HCEC 1CT (cell line): ENCODE results near the gene HEATR5A.

Source experiments
- DNase-seq: peaks from one replicate; pipeline ENCODE4 v3.0.0-alpha.2; 2017

The HEATR5A gene

GRCh38 chr14:31425905-31426304, 5.6 kb upstream of the HEATR5A start:
- no peak for DNase-seq

- DNase-seq, result no peak
These were observed 850 bp upstream of the HEATR5A start for GRCh38 chr14:31421200-31421599.

- peak; percentile 59 for DNase-seq
These were observed 407 bp downstream of the HEATR5A start for GRCh38 chr14:31419967-31420318.

- DNase-seq, result peak; percentile 3
These were observed 977 bp downstream of the HEATR5A start for GRCh38 chr14:31419179-31419966.

DNA sequence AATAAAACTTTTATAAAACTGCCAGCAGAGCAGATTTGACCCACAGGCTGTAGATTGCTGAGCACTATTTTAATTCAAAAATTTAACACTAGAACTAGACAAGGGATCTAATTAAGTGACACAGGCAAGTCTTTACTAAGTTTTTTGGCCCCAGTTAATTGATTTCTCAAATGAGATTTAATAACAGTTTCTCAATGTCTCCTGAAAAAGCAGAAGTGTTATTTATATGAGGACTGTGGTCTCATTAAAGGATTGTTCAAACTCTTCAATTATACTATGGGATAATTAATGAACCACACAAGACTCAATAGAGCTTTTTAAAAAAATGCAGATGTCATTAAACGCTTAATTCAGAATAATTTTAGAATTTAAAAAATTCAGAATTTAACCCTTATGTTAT, 1.9 kb downstream of the HEATR5A start:
- DNase-seq, result no peak

DNA sequence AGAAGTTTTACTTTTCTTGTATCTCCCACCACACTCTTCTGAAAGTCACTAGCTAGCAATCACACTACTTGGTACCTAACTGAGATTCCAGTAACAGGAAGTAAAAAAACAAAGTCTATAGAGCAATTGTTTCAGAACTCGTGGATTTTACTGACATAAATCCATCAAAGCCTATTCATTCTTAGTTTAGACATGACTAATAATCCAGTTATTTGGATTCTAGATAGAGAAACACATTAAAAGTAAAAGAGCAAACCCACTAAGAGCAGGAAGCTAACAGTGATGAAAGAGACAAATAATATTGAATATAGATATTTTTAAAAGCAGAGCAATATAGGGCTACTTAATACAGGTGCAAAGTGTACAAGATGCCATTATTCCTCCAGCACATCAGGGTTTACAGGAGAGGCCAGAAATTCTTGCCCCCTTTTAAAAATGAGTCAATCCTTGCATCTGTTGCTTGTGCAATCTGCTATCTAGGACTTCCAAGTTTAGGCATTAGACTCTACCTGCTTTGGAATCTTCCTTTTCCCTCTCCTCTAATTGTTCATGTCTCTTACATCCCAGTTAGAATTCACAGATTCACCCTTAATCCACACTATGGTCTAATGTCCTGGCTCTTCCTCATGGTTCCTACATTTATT, 6.0 kb downstream of the HEATR5A start:
- peak; percentile 46 for DNase-seq

DNA sequence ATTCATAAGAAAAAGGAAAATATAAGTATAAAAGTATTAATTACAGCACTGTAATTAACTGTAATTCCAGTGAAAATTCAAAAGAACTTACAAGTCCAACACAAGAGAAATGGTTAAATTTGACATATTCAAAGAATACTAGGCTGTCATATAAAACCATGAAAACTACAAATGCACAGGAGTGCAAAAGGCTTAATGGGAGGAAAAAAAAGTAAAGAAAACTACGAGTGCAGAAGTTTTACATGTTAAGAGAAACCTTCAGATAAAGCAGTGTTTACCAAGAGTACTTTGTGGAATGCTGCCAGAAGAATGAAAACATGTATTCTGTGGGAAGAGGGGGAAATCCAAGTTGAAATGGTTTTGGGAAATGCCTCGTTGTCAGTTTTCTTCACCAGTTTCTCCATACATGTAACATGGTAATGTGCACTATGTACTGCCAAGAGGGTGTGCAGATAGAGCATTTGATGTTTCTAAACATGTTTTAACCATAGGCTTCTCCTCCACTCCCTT, 9.1 kb downstream of the HEATR5A start:
- DNase-seq, result no peak

- DNase-seq, result no peak
These were observed 10.2 kb downstream of the HEATR5A start for GRCh38 chr14:31410048-31410650.

DNA sequence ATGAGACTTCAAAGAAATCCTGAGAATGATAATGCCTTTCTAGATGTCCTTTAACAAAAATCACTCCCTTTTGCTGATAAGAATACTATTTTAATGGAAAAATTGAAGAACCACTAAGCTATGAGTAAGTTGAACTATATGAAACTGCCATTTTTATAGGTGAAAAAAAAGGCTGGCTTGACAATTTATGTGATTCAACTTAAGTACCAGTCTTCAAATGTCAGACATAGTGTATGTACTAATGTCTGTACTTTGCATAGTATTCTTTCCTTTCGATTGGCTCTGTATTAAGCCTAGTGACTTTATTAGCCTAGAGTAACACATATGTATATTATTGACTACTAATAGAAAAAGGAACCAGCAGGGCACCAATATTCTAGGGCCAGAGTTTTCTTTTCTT, 11.9 kb downstream of the HEATR5A start:
- no peak for DNase-seq

- no peak for DNase-seq
These were observed 14.6 kb downstream of the HEATR5A start for GRCh38 chr14:31405599-31406232.

GRCh38 chr14:31405106-31405505, 15.2 kb downstream of the HEATR5A start:
- DNase-seq, result no peak

- DNase-seq, result no peak
These were observed 16.6 kb downstream of the HEATR5A start for GRCh38 chr14:31403707-31404106.

DNA sequence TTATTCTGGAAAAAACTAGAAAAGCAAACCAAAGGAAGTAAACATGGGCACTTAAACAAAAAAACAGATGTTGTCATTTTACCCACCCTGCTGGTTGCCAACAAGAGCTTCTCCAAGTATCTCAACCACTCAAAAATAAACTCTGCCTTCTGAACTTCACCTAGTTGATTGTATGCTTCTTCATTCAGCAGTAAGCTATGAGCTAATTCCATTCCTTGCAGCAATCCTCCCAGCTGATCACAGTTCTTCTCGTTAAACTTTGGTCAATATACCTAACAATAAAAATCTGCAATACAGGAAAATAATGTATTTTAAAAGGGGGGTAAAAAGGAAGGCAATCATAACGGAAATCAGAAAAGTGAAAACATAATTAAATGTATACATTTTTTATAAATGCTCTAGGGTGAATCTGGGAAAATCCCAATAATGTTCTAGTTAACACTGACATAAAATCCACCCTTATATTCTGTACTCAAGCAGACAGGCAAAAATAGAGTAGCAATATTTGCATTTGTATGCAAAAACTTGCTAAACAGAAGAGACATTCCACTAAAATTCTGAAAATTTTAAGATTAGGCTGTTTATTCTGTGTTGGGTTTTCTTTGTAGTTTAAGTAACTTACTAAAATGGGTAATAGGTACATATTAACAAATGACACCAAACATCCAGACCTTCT, 17.4 kb downstream of the HEATR5A start:
- DNase-seq, result no peak

DNA sequence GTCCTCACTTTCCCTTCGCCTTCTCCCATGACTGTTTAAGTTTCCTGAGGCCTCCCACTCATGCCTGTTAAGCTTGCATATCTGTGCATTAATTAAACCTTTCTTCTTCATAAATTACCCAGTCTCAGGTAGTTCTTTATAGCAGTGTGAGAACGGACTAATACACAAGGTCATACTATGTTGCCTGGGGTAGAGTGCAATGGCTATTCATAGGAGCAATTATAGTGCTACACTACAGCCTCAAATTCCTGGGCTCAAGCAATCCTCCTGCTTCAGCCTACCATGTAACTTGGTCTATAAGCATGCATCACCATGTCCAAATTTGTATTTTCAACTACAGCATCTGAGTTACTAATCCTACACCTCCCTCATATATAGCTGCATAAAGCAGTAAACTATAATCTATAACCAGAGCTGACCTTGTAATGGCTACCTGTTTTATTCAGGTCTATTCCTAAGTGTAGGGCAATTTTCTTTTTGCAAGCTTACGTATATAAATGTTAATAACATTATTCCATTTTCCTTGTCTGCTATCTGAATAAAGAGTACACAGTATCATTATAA, 18.9 kb downstream of the HEATR5A start:
- DNase-seq, result no peak

DNA sequence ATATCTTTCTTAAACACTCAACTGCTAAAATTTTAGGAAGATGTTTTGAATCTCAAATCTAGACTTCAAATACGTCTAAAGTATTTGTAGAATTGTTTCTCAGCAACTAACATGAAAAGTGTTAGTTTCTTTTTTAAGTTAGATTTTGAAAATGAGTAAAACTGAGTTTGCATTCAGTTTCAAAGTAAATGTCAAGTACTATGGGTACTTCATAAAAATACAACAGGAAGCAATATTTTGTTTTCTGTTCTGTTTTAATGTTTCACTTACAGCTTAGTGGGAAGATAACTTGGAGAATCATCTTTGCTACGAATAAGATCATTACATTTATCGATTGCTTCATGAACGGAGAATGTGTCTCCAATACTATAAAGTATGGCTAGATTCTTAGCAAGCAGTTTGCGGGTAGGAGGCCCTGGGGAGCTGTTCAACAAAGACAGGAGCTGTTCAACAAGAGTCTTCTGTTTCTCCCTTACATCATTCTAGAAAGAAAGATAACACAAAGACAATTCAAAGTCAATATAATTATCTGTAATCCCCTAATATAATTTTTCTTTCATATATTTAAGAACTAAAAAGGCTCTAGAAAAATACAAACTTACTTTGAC, 20.2 kb downstream of the HEATR5A start:
- DNase-seq, result no peak

GRCh38 chr14:31395572-31396205, 24.7 kb downstream of the HEATR5A start:
- DNase-seq, result peak; percentile 4

DNA sequence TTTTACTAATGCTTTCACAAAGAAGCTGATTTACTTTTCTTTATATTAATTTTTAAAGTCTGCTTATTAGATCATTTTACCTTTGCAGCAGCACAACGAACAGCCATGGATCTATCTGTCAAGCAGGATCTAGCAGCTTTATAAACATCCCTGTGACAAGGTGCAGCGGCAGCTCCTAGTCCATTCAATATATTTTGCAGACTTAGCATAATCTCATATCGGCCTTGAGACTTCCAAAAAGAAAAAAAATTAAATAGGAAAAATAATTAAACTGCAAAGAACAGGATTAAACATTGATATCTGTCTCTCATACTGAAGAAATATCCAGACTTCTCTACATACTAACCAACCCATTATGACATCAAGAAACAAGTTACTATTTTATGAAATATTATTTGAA, 25.2 kb downstream of the HEATR5A start:
- DNase-seq, result no peak

DNA sequence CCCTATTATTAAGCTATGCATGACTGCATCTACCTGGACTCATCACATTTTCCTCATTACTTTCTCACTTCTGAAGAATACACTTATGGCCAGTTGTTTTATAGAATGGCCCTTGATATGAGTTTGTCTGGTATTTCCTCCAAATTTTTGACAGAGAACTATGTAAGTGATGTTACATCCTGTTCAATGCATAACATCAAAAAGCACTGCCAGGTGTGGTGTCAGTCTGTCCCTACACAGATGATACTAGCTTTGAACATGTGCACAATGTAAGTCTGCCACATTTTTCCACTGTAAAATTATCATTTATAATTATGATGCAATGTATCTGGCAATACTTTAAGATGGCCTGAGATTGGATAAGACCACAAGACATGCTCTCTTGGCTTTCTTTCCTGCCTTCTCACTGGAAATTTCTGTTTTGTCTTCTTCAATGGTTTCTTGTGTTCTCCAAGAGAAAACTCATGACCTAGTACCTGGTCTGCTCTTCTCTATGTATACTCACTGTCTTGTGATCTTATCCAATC, 28.3 kb downstream of the HEATR5A start:
- no peak for DNase-seq

DNA sequence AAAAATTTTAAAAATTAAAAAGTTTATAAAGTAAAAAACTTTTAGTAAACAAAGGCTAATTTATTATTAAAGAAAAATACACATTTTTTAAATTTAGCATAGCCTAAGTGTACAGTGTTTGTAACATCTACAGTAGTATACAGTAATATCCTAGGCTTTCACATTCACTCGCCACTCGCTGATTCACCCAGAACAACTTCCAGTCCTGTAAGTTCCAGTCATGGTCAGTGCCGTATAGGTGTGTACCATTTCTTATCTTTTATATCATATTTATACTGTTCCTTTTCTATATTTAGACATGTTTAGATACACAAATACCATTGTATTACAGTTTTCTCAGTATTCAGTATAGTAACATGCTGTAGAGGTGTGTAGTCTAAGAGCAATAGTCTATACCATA, 28.9 kb downstream of the HEATR5A start:
- DNase-seq, result no peak

DNA sequence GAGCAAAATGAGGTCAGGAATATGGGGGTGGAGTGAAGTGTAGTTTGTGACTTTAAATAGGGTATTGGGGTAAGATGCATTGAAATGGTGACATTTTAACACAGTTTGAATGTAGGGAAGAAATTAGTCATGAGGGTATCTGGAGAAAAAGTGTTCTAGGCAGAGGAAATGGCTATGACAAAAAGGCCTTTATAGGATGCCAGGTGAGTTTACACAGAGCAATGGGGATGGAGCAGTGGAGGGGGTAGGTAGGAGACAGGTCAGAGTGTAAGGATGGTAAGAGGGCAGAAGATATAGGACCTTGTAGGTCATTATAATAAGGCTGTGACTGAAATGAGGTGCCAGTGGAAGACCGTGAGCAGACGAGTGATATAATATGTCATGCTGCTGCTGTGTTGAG, 30.4 kb downstream of the HEATR5A start:
- DNase-seq, result no peak

DNA sequence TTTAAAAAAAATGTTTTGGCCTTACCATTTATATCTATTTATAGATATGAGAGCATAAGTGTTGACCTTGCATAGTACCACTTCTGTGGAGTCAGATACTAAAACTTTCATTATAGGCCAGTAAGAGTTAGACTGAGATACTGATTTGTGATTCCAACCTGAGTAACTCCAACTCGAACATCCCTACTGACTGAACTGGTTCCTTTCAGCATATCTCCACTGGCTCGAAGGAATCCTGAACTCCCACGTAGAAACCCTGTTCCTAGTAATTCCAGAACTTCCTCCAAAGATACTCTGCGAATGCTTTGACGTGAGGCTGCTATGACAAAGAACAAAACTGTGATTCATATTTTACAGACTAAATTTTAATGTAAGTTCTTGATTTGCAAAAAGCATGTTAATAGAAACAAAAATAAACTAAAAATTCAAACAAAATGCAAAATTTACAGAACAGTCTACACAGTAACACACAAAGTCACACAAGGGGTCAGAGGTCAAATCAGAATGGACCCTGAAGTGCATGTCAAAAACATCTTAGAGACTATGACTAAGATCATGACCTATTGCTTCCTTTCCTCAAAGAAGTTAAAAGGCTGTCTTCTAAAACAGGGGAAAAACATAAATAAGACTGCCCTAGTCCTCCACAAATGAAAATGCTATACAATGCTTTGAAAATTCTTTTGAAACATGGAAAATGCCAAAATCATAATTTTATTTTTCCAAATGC, 31.5 kb downstream of the HEATR5A start:
- DNase-seq, result no peak
